GM18909 (cell line): Measurements from ENCODE around the gene TP53I13.

ENCODE experiments used
- ATAC-seq: cut with Tn5 transposase; IDR thresholded peaks from one replicate; pipeline ENCODE4 v1.9.1; 2021; ENCODE audit warnings: mild to moderate bottlenecking; ENCODE audit not compliant: unreplicated experiment, poor library complexity

The TP53I13 gene

GRCh38 chr17:29566473-29567303 lies 1.8 kb upstream of the TP53I13 start, which contains the start of gene ABHD15:
ABHD15 (minus strand) TSS chr17:29567037; CDS start chr17:29566966, 71 bp downstream.
- ATAC-seq, result peak; percentile 27

DNA sequence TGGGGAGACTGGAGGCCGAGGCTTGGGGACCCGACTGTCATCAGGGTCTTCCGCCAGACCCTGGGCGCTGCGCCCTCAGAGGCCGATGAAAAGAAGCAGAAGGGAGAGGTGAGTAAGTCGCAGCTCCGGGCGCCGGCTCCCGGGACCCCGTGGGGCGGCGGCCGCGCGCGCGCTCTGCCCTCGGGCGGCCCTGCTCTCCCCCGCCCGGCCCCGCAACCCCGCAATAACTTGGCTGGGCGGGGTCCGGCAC lies 1.3 kb upstream of the TP53I13 start:
- peak; percentile 4 for ATAC-seq

GRCh38 chr17:29567554-29568330 lies 759 bp upstream of the TP53I13 start:
- ATAC-seq, result peak; percentile 39

DNA sequence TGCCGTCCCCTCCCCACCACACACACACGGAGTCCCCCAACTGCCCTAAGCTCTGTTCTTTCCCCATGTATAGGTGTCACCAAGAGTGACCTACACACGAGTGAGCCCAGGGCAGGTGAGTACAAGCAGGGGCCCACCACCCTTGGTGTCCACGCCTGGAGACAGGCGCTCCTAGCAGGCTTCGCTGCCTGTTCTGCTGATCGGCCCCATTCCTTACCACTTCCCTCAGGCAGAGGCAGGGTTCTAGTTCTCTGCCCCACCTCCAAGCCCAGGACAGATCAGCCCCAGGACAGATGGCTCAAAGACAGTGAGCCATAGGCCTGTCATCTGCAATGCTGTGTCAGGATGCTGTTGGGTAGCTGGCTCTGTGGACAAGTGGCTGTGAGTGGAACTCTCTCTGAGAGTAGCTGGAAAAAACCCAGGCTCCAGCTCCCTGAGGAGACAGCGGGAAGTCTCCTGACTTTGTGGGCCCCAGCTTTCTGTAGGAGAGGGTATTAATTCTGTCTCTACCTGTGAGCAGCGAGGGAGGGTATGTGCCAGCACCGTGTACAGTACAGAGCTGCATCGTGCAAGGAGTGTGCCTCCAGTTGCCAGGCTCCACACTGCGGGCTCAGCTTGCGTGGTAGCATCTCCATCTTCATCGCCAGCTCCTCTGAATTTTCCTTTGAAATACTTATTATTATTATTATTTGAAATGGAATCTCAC lies 897 bp downstream of the TP53I13 start:
- ATAC-seq, result no peak

GRCh38 chr17:29570521-29570920 lies 2.0 kb downstream of the TP53I13 start:
- no peak for ATAC-seq

- ATAC-seq, result no peak
Observed at GRCh38 chr17:29571486-29571882, 3.0 kb downstream of the TP53I13 start.

DNA sequence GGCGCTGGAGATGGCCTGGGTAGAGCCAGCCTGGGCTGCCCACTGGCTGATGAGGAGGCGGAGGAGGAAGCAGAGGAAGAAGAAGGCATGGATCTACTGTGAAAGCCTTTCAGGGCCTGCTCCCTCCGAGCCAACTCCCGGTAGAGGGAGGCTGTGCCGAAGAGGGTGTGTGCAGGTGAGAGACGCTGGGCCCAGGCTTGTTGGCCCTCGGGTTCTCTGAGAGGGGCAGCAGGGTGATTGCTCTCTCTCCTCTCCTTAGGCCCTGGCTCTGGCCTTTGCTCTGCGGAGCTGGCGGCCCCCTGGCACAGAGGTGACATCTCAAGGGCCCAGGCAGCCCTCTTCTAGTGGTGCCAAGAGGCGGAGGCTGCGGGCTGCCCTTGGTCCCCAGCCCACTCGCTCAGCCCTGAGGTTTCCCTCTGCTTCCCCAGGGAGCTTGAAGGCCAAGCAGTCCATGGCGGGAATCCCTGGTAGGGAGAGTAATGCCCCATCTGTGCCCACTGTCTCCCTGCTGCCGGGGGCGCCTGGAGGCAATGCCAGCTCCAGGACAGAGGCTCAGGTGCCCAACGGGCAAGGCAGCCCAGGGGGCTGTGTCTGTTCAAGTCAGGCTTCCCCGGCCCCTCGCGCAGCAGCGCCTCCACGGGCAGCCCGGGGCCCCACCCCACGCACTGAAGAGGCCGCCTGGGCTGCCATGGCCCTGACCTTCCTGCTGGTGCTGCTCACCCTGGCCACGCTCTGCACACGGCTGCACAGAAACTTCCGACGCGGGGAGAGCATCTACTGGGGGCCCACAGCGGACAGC lies 3.6 kb downstream of the TP53I13 start:
- no peak for ATAC-seq

DNA sequence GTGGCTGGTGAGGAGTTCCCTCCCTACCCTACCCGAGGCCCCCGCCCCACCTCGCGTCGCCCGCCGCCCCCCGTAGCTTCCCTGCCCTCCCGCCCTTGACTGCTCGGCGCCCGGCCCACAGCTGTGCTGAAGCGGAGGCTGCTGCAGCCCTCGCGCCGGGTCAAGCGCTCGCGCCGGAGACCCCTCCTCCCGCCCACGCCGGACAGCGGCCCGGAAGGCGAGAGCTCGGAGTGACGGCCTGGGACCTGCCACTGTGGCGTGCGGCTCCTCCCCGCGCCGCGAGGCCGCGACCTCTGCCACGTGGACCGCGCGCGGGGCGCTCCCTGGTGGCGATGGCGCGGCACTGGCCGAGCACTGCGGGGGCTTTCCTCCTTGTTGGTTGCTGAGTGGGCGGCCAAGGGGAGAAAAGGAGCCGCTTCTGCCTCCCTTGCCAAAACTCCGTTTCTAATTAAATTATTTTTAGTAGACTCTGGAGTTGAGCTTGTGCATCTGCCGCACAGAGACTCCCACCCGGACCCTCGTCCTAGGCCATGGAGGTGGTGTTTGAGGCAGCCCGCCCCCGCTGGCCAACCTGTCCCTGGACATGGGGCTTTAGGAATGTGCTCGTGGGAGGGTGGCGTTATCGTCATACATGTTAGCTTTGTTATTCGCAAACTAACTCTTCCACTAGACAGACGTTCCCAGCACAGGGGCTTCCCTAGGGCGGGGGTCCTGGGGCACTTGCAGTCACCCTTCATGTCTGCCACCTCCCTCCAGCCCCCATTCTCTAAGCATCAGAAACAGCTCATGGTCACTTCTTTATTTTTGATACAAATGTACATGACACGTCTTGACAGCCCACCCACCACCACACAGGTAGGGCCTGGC lies 4.4 kb downstream of the TP53I13 start:
- ATAC-seq, result no peak

DNA sequence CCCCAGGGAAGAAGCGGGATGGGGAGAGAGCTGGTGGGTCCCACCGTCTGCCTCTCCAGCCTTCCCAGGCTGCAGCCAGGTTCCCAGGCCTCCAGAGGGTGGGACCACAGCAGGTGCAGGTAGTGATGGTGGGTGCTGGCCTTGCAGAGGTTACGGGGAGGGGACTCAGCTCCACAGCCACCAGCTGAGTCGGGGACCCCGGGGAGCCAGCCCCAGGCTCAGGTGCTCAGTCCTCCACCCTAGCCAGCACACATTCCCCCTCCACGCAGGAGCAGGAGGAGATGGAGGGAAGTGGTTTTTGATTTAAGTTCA lies 5.0 kb downstream of the TP53I13 start:
- no peak for ATAC-seq

DNA sequence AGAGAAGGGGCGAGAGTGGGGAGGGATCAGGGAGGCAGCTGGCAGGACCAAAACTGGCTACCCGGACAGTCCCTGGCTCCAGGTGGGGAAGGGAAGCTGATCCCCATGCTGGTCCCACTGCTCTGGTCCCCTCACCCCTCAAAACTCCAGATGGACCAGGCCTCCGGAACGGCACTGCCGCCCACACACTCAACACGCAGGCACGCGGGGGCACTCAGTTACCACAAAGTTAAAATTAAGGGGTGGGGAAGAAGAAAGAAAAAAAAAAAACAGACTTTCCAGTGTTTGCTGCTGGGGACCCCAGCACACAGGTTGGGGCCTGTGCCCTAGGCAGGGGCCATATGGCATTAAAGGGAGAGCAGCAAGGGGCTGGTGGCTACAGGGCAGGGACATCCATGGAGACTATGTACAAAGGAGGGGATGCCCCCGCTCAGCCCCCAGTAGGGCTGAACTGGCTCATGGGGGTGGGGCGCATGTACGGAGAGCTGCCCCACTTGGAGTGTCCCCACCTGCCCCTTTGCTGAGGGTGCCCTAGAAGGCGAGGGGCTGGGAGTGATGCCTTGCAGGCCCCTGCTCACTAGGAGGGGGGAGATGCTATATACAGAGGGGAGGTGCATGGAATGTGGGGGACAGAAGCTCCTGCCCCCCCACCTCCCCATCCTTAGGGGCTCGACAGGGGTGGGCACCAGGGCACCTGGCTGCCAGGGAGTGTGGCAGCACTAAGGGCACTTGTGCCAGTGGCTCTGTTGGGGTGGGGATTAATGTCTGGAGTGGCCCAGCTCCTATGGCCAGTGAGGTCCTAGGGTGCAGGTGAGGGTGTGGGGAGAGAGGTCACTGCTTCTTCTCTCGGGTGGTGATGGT lies 5.6 kb downstream of the TP53I13 start:
- no peak for ATAC-seq

- ATAC-seq, result no peak
Observed at GRCh38 chr17:29574732-29575510, 6.4 kb downstream of the TP53I13 start.

DNA sequence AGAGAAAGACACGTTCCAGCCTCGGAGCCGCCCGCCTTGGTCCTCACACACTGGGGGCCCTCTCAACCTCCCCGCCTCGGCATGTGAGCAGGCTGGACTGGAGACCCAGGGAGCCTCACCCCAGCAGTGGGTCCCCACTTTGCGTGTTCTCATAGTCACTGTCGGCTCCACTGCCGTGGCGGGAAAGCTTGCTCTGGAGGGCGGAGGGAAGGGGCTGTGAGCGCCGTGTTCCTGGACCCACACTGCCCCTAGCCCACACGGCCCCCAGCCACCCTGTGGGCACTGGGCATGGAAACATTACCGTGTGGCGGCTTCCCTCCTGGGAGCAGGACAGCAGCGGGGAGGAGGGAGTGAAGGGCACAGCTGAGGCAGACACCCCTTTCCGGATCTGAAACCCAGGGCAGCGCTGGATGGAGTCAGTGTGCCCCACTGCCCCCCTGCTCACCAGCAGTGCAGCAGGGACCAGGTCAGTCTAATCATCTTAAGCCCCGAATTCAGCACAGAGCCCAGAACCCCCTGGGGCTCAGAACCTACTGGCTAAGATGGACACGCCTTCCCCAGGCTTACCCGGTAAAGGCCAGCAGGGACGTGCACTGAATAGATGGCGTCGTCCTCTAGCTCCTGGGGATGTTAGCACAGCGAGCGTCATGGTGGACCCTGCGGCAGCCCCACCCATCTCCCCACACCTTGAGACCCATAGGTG lies 7.2 kb downstream of the TP53I13 start:
- no peak for ATAC-seq

- no peak for ATAC-seq
Observed at GRCh38 chr17:29576214-29577000, 7.9 kb downstream of the TP53I13 start.

DNA sequence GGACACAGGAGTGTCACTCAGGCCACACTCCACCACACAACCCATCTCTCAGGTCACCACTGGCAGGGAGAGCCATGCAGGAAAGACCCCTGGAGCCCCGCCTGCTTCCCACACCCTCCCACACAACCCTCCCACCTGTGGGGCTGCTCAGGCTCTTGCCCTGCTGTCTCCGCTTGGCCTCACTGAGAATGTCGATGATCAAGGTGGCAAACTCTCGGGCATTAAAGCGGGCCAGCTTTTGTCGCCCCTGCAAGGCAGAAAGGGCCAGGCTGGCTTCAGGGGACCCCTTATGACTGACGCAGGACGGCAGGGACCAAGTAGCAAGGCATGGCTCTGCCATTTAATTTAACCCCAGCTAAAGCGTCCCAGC lies 8.5 kb downstream of the TP53I13 start:
- ATAC-seq, result no peak

DNA sequence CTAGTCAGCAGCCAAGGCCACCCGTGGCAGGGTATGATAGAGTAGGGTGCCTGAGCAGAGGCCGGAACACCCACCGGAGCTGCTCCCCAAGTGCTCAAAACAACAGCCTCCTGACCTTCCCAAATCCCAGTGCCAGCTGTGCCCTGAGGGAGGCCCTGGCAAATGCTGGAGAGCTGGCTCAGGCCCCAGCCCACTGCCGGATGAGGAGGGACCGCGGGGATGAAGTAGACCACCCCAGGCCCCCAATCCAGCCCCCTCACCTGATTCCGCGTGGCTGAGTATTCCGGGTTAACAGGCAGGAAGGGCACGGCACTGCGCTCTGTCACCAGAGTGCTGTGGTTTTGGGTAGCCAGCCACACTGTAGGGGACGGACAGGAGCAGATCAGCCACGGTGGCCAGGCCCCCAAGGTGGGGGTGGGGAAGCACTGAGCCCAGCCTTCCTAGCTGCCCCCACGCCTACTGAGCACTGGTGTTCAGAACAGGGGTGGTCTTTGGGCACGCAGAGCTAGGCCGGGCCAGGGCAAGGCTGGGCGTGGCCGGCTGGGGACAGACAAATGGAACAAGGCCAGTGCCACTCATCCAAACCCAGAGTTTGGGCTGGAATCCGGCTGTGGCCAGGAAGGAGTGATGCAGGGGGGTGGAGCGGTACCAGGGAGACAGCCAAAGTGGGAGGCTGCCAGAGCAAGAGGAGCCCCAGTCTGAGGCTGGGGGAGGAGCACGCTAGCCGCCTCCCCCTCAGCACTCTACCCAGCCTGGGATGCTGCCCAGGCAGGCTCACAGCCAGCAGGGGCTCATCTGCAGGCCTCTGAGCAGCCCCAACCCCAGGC lies 9.1 kb downstream of the TP53I13 start:
- no peak for ATAC-seq
